HCT116 (cell line): ENCODE data around the gene CIB1. TPM values are rescaled to one million over a fixed set of nuclear protein-coding genes. Genes with fewer than 3 reads are reported as not detected.

Experiments
- ATAC-seq: fragments of 200-7000 bp; cut with Tn5 transposase; 2 replicates; pipeline ENCODE4 v1.9.1; 2020; ENCODE audit warnings: mild to moderate bottlenecking, moderate library complexity
- BruUV-seq: library from RNA; stranded (reverse); fragments of 400-500 nt; replicated peaks from 2 replicates; lab custom pipeline; 2021; lab: Mats Ljungman, UMichigan
- CTCF ChIA-PET: fragments of 300-600 bp; sonication (Branson Sonifier 250); formaldehyde crosslinking; loops from one replicate; lab custom pipeline; 2021; ENCODE audit warnings: antibody characterized with exemption; lab: Charles Lee
- POLR2A ChIA-PET: fragments of 300-600, 350-600 bp; sonication (Branson Sonifier 250); formaldehyde crosslinking; loops from one replicate; lab custom pipeline; 2021; ENCODE audit warnings: antibody characterized with exemption; lab: Charles Lee
- RAD21 ChIA-PET, 2 experiments: fragments of 300-600 bp; sonication (Branson Sonifier 250); formaldehyde crosslinking; loops; one replicate each; lab custom pipeline; 2023; ENCODE audit warnings: low total read pairs in 2 of 2; ENCODE audit not compliant: uncharacterized antibody in 2 of 2, unreplicated experiment in 2 of 2, low non-redundant PET in 1 of 2; lab: Charles Lee
- DNase-seq: peaks from one replicate; pipeline ENCODE4 v3.0.0-alpha.2; 2010; ENCODE audit warnings: low read depth, low spot score
- H2AFZ ChIP-seq: fragments of 200-600 bp; shearing (Covaris generic), sonication (generic); 2 replicates; pipeline ENCODE4 v1.6.1; 2017; ENCODE audit warnings: low read depth, mixed run types, mixed read lengths, antibody characterized with exemption, low read length; ENCODE audit not compliant: poor library complexity, severe bottlenecking
- H3K27ac ChIP-seq: 2 replicates; pipeline ENCODE4 v1.5.1; 2012; ENCODE audit warnings: low read depth, low read length
- H3K27me3 ChIP-seq: fragments of 200-600 bp; sonication (generic); 2 replicates; pipeline ENCODE4 v1.6.1; 2016; ENCODE audit warnings: mixed run types, low read length, mixed read lengths; ENCODE audit not compliant: insufficient read depth
- H3K36me3 ChIP-seq, 2 experiments: fragments of 200-500 bp in 1 of 2; fragments of 200-600 bp in 1 of 2; sonication (Bioruptor generic) in 1 of 2; sonication (generic) in 1 of 2; 2 replicates each; pipeline versions ENCODE4 v1.5.1 to v1.6.1; 2014 to 2016; ENCODE audit warnings: low read length in 2 of 2, inconsistent platforms in 1 of 2, mixed read lengths in 1 of 2, mixed run types in 1 of 2; ENCODE audit not compliant: insufficient read depth in 2 of 2, control insufficient read depth in 1 of 2
- H3K4me1 ChIP-seq, 2 experiments: fragments of 200-600 bp in 1 of 2; sonication (generic) in 1 of 2; 2 replicates each; pipeline versions ENCODE4 v1.5.1 to v1.6.1; 2012 to 2017; ENCODE audit warnings: low read length in 2 of 2, inconsistent platforms in 1 of 2, mild to moderate bottlenecking in 1 of 2, mixed read lengths in 1 of 2, mixed run types in 1 of 2, moderate library complexity in 1 of 2; ENCODE audit not compliant: insufficient read depth in 2 of 2, control insufficient read depth in 1 of 2
- H3K4me2 ChIP-seq: fragments of 200-600 bp; sonication (generic); 2 replicates; pipeline ENCODE4 v1.6.1; 2017; ENCODE audit warnings: mixed run types, low read length, mixed read lengths
- H3K4me3 ChIP-seq, 2 experiments: fragments of 200-600 bp in 1 of 2; sonication (generic) in 1 of 2; replicated peaks in 1 of 2; 2 replicates each; pipeline ENCODE4 v1.5.1; 2011 to 2016; ENCODE audit warnings: low read length in 2 of 2, control low read depth in 1 of 2, low read depth in 1 of 2, mild to moderate bottlenecking in 1 of 2, mixed read lengths in 1 of 2, mixed run types in 1 of 2
- H3K79me2 ChIP-seq: fragments of 200-600 bp; sonication (generic); 2 replicates; pipeline ENCODE4 v1.6.1; 2017; ENCODE audit warnings: mild to moderate bottlenecking, mixed run types, low read length, moderate library complexity, mixed read lengths; ENCODE audit not compliant: insufficient read depth
- H3K9ac ChIP-seq: fragments of 200-600 bp; sonication (generic); 2 replicates; pipeline ENCODE4 v1.6.1; 2016; ENCODE audit warnings: low read length, mixed read lengths
- H3K9me2 ChIP-seq: fragments of 200-600 bp; sonication (generic), shearing (Covaris generic); 2 replicates; pipeline ENCODE4 v1.6.1; 2017; ENCODE audit warnings: mixed run types, mild to moderate bottlenecking, moderate library complexity; ENCODE audit not compliant: insufficient read depth
- H3K9me3 ChIP-seq, 2 experiments: fragments of 200-500 bp in 1 of 2; fragments of 200-600 bp in 1 of 2; sonication (Bioruptor generic) in 1 of 2; sonication (generic) in 1 of 2; 2 replicates each; pipeline ENCODE4 v1.6.1; 2014 to 2017; ENCODE audit warnings: low read length in 2 of 2, mixed read lengths in 2 of 2, inconsistent platforms in 1 of 2, low read depth in 1 of 2, mild to moderate bottlenecking in 1 of 2, mixed run types in 1 of 2, moderate library complexity in 1 of 2; ENCODE audit not compliant: control insufficient read depth in 1 of 2, insufficient read depth in 1 of 2
- H4K20me1 ChIP-seq: fragments of 200-600 bp; sonication (generic), shearing (Covaris generic); 2 replicates; pipeline ENCODE4 v1.6.1; 2017; ENCODE audit warnings: mixed run types, mild to moderate bottlenecking, moderate library complexity; ENCODE audit not compliant: insufficient read depth
- CBX3 ChIP-seq: IDR thresholded peaks from 2 replicates; pipeline ENCODE4 v1.6.1; 2012; ENCODE audit warnings: low read depth
- EGR1 ChIP-seq: IDR thresholded peaks from 2 replicates; pipeline ENCODE4 v1.6.1; 2012; ENCODE audit warnings: low read depth
- EZH2 ChIP-seq: fragments of 200-600 bp; sonication (generic); IDR thresholded peaks from 2 replicates; pipeline ENCODE4 v1.6.1; 2017; ENCODE audit warnings: antibody characterized with exemption, mixed run types
- EZH2phosphoT487 ChIP-seq: fragments of 200-600 bp; IDR thresholded peaks from 2 replicates; pipeline ENCODE4 v1.6.1; 2018; ENCODE audit warnings: antibody characterized with exemption, borderline replicate concordance
- FOSL1 ChIP-seq: IDR thresholded peaks from 2 replicates; pipeline ENCODE4 v1.6.1; 2012; ENCODE audit warnings: low read depth
- JUND ChIP-seq: IDR thresholded peaks from 2 replicates; pipeline ENCODE4 v1.6.1; 2012
- POLR2A ChIP-seq: IDR thresholded peaks from 2 replicates; pipeline ENCODE4 v1.7.0; 2011; ENCODE audit warnings: borderline replicate concordance; ENCODE audit not compliant: insufficient read depth, insufficient read length; ENCODE audit errors: extremely low read depth
- SP1 ChIP-seq: IDR thresholded peaks from 2 replicates; pipeline ENCODE4 v1.6.1; 2012; ENCODE audit warnings: low read depth
- intact Hi-C: fragments of 100-400 bp; cut with micrococcal nuclease; formaldehyde crosslinking; loops from 2 replicates; pipeline ENCODE4 v1.10.0; 2022
- total RNA-seq: library from RNA; stranded (reverse); gene quantifications from one replicate; pipeline ENCODE4 v1.2.1, GENCODE V29; 2021; ENCODE audit not compliant: unreplicated experiment
- TF ChIP-seq, protein P1 (sequence below): IDR thresholded peaks from 2 replicates; pipeline ENCODE4 v1.6.1; 2011; ENCODE audit warnings: mild to moderate bottlenecking, low read length, moderate library complexity; ENCODE audit not compliant: insufficient replicate concordance; ENCODE audit errors: extremely low read depth
- TF ChIP-seq, protein P2 (sequence below), 3 experiments: fragments of 200-600 bp in 1 of 3; sonication (generic) in 1 of 3; IDR thresholded peaks in 2 of 3; conservative IDR thresholded peaks in 1 of 3; 2 replicates each; pipeline ENCODE4 v1.5.1; 2012 to 2017; ENCODE audit warnings: low read depth in 2 of 3, low read length in 2 of 3, antibody characterized with exemption in 1 of 3, borderline replicate concordance in 1 of 3, control low read depth in 1 of 3, mild to moderate bottlenecking in 1 of 3, mixed read lengths in 1 of 3, mixed run types in 1 of 3, moderate library complexity in 1 of 3; ENCODE audit not compliant: insufficient read depth in 1 of 3
- TF ChIP-seq, protein P3 (sequence below): IDR thresholded peaks from 2 replicates; pipeline ENCODE4 v1.6.1; 2012; ENCODE audit warnings: low read depth
- TF ChIP-seq, protein P4 (sequence below): IDR thresholded peaks from 2 replicates; pipeline ENCODE4 v1.6.1; 2012

Gene CIB1
- total RNA-seq, 1 experiment from 2014 or later: 92.7 TPM

DNA sequence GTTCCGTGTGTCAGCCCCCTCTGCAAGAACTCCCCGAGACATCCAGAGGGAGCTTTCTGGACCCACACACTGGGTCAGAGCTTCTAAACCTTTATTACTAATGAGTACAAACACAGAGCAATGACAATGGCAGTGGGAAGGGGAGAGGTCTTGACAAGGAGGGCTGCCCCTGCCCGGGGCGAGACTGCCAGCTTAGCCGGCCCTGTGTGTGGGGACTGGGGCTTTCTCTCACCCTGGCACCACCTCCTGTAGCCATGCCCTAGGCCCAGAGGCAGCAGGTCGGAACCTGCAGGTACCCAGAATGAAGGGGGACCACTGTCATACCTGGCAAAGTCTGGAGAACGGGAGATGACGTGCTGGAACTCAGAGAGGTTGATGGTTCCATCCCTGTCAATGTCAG, 3.1 kb downstream of the CIB1 start:
- Histone ChIP-seq H4K20me1 (no peaks in the 10 kb centered on the region), H3K9me2 (no peaks in the 10 kb centered on the region), H3K27ac (no peak overlapping the region), H3K36me3 (peaks cover 23 to 40% of the 10 kb centered on the region in 2 experiments), H3K4me1 (peaks cover 9 to 27% of the 10 kb centered on the region in 2 experiments; a peak in 3 of 4 replicates), H2AFZ (no peak overlapping the region), H3K79me2 (peaks cover 15% of the 10 kb centered on the region), H3K9ac (no peak overlapping the region), H3K4me2 (no peak overlapping the region), H3K27me3 (no peaks in the 10 kb centered on the region), H3K9me3 (no peaks in the 10 kb centered on the region), H3K4me3 (no peak overlapping the region)
- DNase-seq (no peak), ATAC-seq (no peak)
- intact Hi-C loops: no loop called here
- BruUV-seq: no TSS peak
- CTCF ChIA-PET: no interaction called here
- RAD21 ChIA-PET: no interaction called here
- POLR2A ChIA-PET: interaction anchor here (1.0 kb wide), 1 partner anchor 9 kb away, joined by 3 read pairs; no protein-coding TSS in a partner anchor
- no peak for TF ChIP-seq POLR2A

DNA sequence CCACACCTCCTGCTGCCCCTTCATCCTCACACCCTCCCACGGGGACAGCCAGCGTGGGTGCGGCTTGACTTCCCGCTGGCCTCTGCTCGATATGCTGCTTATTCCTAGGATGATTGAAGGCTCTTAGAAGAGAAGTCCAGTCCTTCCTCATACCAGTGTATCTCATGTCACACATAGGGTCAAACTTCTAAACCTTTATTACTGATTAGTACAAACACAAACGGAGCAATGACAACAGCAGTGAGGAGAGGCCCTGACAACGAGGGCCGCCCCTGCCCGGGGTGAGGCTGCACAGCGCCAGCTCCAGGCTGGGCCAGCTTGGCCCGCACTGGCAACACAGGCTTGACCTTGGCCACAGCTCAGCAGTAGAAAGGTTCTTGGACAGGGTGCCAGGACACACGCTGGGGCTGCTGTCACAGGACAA, 3.7 kb downstream of the CIB1 start:
- intact Hi-C loops: no loop called here
- ChIA-PET RAD21 (no interaction called here), CTCF (no interaction called here), POLR2A (interaction anchor here (1.0 kb wide), 1 partner anchor 9 kb away, joined by 3 read pairs; no protein-coding TSS in a partner anchor)
- Histone ChIP-seq H3K4me3 (no peak overlapping the region), H3K4me1 (peaks cover 9 to 24% of the 10 kb centered on the region in 2 experiments; a peak in 3 of 4 replicates), H3K9me2 (no peaks in the 10 kb centered on the region), H3K36me3 (peaks cover 26 to 44% of the 10 kb centered on the region in 2 experiments), H2AFZ (no peak overlapping the region), H3K9ac (no peak overlapping the region), H4K20me1 (no peaks in the 10 kb centered on the region), H3K4me2 (no peak overlapping the region), H3K27me3 (no peaks in the 10 kb centered on the region), H3K79me2 (peaks cover 15% of the 10 kb centered on the region), H3K9me3 (no peaks in the 10 kb centered on the region), H3K27ac (no peak overlapping the region)
- no TSS peak for BruUV-seq
- ATAC-seq (no peak), DNase-seq (no peak)
- no peak for TF ChIP-seq POLR2A
- no peak for TF ChIP-seq CBX3
- TF ChIP-seq JUND: no peak
- TF ChIP-seq EZH2phosphoT487: no peak
- TF ChIP-seq, protein P1, sequence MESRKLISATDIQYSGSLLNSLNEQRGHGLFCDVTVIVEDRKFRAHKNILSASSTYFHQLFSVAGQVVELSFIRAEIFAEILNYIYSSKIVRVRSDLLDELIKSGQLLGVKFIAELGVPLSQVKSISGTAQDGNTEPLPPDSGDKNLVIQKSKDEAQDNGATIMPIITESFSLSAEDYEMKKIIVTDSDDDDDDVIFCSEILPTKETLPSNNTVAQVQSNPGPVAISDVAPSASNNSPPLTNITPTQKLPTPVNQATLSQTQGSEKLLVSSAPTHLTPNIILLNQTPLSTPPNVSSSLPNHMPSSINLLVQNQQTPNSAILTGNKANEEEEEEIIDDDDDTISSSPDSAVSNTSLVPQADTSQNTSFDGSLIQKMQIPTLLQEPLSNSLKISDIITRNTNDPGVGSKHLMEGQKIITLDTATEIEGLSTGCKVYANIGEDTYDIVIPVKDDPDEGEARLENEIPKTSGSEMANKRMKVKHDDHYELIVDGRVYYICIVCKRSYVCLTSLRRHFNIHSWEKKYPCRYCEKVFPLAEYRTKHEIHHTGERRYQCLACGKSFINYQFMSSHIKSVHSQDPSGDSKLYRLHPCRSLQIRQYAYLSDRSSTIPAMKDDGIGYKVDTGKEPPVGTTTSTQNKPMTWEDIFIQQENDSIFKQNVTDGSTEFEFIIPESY: no peak
- TF ChIP-seq FOSL1: no peak
- TF ChIP-seq, protein P2, sequence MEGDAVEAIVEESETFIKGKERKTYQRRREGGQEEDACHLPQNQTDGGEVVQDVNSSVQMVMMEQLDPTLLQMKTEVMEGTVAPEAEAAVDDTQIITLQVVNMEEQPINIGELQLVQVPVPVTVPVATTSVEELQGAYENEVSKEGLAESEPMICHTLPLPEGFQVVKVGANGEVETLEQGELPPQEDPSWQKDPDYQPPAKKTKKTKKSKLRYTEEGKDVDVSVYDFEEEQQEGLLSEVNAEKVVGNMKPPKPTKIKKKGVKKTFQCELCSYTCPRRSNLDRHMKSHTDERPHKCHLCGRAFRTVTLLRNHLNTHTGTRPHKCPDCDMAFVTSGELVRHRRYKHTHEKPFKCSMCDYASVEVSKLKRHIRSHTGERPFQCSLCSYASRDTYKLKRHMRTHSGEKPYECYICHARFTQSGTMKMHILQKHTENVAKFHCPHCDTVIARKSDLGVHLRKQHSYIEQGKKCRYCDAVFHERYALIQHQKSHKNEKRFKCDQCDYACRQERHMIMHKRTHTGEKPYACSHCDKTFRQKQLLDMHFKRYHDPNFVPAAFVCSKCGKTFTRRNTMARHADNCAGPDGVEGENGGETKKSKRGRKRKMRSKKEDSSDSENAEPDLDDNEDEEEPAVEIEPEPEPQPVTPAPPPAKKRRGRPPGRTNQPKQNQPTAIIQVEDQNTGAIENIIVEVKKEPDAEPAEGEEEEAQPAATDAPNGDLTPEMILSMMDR (IDR thresholded peaks at IDR 0.05 in 2 of 3, conservative IDR thresholded peaks at IDR 0.05 in 1 of 3; ENCODE audit: borderline replicate concordance in 1 of 3, insufficient read depth in 1 of 3, low read depth in 2 of 3, low read length in 2 of 3): no peak
- TF ChIP-seq EGR1: no peak
- TF ChIP-seq, protein P3, sequence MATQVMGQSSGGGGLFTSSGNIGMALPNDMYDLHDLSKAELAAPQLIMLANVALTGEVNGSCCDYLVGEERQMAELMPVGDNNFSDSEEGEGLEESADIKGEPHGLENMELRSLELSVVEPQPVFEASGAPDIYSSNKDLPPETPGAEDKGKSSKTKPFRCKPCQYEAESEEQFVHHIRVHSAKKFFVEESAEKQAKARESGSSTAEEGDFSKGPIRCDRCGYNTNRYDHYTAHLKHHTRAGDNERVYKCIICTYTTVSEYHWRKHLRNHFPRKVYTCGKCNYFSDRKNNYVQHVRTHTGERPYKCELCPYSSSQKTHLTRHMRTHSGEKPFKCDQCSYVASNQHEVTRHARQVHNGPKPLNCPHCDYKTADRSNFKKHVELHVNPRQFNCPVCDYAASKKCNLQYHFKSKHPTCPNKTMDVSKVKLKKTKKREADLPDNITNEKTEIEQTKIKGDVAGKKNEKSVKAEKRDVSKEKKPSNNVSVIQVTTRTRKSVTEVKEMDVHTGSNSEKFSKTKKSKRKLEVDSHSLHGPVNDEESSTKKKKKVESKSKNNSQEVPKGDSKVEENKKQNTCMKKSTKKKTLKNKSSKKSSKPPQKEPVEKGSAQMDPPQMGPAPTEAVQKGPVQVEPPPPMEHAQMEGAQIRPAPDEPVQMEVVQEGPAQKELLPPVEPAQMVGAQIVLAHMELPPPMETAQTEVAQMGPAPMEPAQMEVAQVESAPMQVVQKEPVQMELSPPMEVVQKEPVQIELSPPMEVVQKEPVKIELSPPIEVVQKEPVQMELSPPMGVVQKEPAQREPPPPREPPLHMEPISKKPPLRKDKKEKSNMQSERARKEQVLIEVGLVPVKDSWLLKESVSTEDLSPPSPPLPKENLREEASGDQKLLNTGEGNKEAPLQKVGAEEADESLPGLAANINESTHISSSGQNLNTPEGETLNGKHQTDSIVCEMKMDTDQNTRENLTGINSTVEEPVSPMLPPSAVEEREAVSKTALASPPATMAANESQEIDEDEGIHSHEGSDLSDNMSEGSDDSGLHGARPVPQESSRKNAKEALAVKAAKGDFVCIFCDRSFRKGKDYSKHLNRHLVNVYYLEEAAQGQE: no peak
- no peak for TF ChIP-seq EZH2
- TF ChIP-seq SP1: no peak
- TF ChIP-seq, protein P4, sequence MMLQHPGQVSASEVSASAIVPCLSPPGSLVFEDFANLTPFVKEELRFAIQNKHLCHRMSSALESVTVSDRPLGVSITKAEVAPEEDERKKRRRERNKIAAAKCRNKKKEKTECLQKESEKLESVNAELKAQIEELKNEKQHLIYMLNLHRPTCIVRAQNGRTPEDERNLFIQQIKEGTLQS: no peak
